Activated CD4-positive, CD25-positive, alpha-beta regulatory T cell treated with anti-CD3 and anti-CD28 coated beads, Interleukin-2, amount 50 U/mL, for 24 hours (primary cell): Measurements from ENCODE around the gene HSPA12A.

Source experiments
- ATAC-seq, 2 donors: fragments of 150-1000 bp; cut with Tn5 transposase; one replicate each; pipeline ENCODE4 v1.10.0; 2021; ENCODE audit warnings: mild to moderate bottlenecking in 1 of 2, moderate library complexity in 1 of 2

HSPA12A gene

DNA sequence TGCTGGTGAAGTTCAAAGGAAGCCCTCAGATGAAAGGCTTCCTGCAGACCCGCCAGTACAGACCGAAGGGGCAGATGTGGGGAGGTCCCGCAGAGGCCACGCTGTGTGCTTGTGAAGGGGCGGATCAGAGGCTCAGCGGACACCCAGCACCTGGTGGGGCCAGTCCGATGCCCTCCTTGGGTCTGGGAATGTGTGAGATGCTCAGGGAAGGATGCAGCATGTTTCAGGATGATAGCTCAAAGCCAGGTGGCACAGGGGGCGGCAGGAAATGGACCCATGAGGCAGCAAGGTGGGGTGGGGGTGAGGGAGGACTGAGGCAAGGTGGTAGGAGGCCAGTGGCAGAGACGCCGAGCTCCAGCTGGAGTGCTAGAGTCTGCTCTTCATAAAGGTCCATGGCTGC, 27.9 kb upstream of the HSPA12A start:
- ATAC-seq: no peak

GRCh38 chr10:116769791-116770190, 27.4 kb upstream of the HSPA12A start:
- no peak for ATAC-seq

- no peak for ATAC-seq
These were observed 27.0 kb upstream of the HSPA12A start for GRCh38 chr10:116769368-116769767.

- no peak for ATAC-seq
These were observed 26.4 kb upstream of the HSPA12A start for GRCh38 chr10:116768786-116769185.

- no peak for ATAC-seq
These were observed 24.7 kb upstream of the HSPA12A start for GRCh38 chr10:116766837-116767634.

GRCh38 chr10:116766241-116766827, 24.0 kb upstream of the HSPA12A start:
- no peak for ATAC-seq

DNA sequence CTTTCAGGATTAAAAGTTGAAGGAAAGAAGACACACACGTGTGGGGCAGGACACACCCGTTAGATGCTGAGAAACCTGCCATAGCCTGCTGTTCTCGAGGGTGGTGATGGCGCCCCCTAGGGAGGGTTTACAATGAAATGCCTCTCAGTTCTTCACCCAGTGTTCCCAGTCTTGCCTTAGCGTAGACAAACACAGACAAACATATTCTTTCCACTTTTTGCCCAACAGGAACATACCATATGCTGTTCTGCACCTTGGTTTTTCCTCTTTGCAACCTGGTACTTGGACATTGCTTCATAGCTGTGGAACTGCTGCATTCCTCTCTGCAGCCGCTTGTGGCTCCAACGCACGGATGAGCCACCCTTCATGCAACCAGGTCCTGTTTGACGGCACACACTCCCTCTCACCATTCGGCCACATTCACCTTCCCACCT, 23.3 kb upstream of the HSPA12A start:
- ATAC-seq: no peak

GRCh38 chr10:116764979-116765378, 22.6 kb upstream of the HSPA12A start:
- ATAC-seq: no peak

- no peak for ATAC-seq
These were observed 21.1 kb upstream of the HSPA12A start for GRCh38 chr10:116763440-116763839.

DNA sequence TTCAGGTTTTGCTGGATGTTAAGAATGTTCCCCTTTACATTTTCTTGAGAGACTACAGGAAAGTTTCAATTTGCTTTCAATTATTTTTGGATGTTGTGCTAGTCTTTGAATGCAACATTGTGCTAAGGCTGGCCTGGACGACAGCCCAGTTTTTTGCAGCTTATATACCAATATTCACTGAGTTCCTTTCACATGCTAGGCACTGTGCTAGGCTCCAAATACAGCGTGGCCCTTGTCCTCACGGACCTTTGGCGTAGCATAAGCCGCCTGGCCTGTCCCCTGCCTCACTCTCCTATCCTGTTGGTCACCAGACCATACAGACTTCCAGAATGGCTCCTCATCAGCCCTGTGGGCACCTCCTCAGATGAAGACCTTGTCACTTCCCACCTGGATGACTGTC, 19.5 kb upstream of the HSPA12A start:
- no peak for ATAC-seq

- no peak for ATAC-seq
These were observed 18.6 kb upstream of the HSPA12A start for GRCh38 chr10:116760919-116761318.

- ATAC-seq: no peak
These were observed 14.9 kb upstream of the HSPA12A start for GRCh38 chr10:116757246-116757645.

GRCh38 chr10:116756277-116756676, 13.9 kb upstream of the HSPA12A start:
- ATAC-seq: no peak

DNA sequence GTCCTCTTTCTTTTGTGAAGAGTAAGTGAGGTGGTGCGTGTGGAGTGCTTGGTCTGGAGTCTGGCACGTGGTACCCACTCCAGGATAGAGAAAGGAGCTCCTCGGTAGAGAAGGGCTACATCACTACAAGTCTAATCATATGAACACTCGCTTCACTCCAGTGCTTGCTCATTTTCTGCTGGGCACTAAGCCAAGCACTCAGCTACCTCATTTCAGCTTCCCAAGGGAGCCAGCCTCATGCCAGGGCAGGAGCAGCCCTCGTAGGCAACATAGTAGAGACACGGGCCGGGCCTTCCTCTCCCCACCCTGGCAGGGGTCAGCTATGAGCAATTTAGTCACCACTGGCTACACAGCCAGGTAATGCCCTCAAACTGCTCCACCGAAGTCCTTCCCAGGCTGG, 11.4 kb upstream of the HSPA12A start:
- ATAC-seq: no peak

DNA sequence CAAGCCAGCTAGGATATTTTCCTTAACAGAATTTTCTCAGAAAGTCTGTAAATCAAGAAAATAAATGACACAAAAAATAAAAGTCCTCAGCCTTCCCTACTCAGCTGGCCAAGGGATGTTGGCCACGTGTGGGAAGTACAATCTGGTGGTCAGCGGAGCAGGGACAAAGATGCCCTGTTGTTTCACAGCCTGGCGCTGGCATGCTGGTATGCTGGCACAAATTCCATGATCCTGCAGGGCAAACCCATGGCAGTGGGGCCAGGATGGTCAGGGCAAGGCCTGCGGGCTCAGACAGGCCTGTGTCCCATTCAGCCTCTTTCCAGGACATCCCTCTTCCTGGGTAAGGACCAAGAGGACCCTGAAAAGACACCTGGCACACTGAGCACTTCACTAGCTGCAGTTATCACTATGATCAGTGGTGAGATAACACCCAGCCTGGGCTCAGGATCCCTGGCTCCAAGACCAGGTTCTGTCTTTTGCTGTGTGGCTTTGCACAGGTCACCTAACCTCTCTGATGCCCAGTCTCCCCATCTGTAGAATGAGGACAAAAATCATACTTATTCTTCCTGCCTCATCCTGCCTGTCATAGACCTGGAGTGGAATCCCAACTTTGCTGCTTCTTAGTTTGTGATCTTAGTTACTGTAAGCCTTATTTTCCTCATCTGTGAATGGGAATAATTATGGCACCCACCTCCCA, 10.8 kb upstream of the HSPA12A start:
- ATAC-seq: no peak

DNA sequence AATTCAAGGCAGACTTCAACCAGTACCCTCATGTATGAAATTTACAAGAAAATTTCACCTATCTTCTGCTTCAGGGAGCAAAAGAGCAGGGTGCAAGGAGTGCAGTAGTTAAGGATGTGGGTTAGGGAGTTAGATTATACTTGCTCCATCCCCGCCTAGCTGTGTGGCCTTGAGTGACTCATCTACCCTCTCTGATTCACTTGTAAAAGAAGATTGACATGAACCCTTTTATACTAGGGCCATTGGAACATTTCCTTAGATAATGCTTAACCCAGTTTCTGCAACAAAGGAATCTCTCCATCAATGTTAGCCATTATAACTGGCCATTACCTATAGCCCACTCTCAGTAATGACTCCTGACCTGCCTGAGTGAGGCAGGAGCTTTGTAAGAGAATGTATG, 10.2 kb upstream of the HSPA12A start:
- ATAC-seq: no peak

GRCh38 chr10:116748471-116748870, 6.1 kb upstream of the HSPA12A start:
- no peak for ATAC-seq

DNA sequence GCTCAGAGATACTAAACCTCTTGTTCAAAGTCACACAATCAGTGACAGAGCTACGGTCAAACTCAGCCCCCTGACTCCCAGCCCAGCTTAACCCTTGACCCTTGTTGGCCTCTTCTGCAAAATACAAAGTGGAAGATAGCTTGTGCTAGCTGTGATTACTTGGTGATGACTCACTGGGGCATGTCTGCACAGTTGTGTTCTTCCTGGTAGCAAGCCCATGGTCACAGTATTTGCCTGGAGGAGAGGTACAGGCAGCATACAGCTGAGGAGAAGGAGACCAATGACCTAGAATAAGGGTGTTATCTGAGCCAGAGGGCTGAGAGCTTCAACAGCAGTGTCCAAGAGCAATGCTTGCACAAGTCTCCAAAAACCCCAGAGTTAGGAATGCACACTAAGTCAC, 5.7 kb upstream of the HSPA12A start:
- ATAC-seq: no peak

DNA sequence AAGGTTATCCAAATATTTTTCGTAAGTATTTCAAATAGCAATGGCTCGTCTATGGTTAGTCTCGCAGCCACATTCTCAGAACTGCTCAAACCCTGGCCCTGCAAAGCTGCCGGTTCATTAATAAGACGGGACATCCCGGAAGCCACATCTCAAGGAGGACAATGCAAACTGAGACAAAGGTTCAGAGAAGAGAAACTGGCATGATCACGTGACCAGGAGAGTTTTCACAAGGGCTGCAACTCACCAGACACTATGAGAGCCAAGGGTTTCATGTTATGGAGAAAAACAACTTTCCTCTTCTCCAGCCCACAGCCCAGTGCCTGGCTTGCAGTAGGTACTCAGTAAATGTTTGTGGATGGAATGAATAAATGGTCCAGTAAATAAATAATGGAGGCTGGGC, 5.0 kb upstream of the HSPA12A start:
- no peak for ATAC-seq

- ATAC-seq: no peak
These were observed 2.5 kb upstream of the HSPA12A start for GRCh38 chr10:116744885-116745284.

GRCh38 chr10:116744163-116744753, 1.9 kb upstream of the HSPA12A start:
- no peak for ATAC-seq

- no peak for ATAC-seq
These were observed 1.1 kb upstream of the HSPA12A start for GRCh38 chr10:116743266-116744064.
